HEK293T (cell line): ENCODE data around the gene CD276.
"Not testable (repeated sequence)": the region's sequence is repeated elsewhere in the genome, so short reads cannot be mapped to it uniquely, and the experiment has no call there.

ENCODE experiments used
- CTCF ChIA-PET: fragments of 350-600 bp; formaldehyde crosslinking; extraction: SDS; loops from one replicate; lab custom pipeline; 2021; ENCODE audit warnings: antibody characterized with exemption, inconsistent platforms; lab: Yijun Ruan, JAX
- POLR2A ChIA-PET: fragments of 350-600 bp; formaldehyde crosslinking; extraction: SDS; loops from one replicate; lab custom pipeline; 2020; ENCODE audit warnings: antibody characterized with exemption, inconsistent platforms; lab: Yijun Ruan, JAX
- DNase-seq: peaks from one replicate; pipeline ENCODE4 v3.0.0; 2012; ENCODE audit warnings: mixed read lengths; ENCODE audit errors: extremely low spot score
- ARNT ChIP-seq: fragments of 450-650 bp; IDR thresholded peaks from 2 replicates; pipeline ENCODE4 v1.6.1; 2017; ENCODE audit warnings: mild to moderate bottlenecking
- BHLHE40 ChIP-seq: fragments of 450-650 bp; IDR thresholded peaks from 2 replicates; pipeline ENCODE4 v1.6.1; 2016; ENCODE audit warnings: mild to moderate bottlenecking, moderate library complexity, borderline replicate concordance
- CTBP1 ChIP-seq: fragments of 450-650 bp; IDR thresholded peaks from 2 replicates; pipeline ENCODE4 v1.6.1; 2016; ENCODE audit warnings: borderline replicate concordance
- ELF4 ChIP-seq: fragments of 450-650 bp; IDR thresholded peaks from 2 replicates; pipeline ENCODE4 v1.6.1; 2017; ENCODE audit warnings: antibody characterized with exemption
- FOXA1 ChIP-seq: fragments of 450-650 bp; IDR thresholded peaks from 2 replicates; pipeline ENCODE4 v1.6.1; 2016; ENCODE audit warnings: mild to moderate bottlenecking
- FOXK2 ChIP-seq: fragments of 450-650 bp; IDR thresholded peaks from 2 replicates; pipeline ENCODE4 v1.6.1; 2016; ENCODE audit warnings: mild to moderate bottlenecking
- FOXM1 ChIP-seq: fragments of 450-650 bp; IDR thresholded peaks from 2 replicates; pipeline ENCODE4 v1.6.1; 2017; ENCODE audit warnings: mild to moderate bottlenecking, borderline replicate concordance
- HDGF ChIP-seq: fragments of 450-650 bp; IDR thresholded peaks from 2 replicates; pipeline ENCODE4 v1.6.1; 2017; ENCODE audit warnings: antibody characterized with exemption, borderline replicate concordance
- L3MBTL2 ChIP-seq: fragments of 450-650 bp; conservative IDR thresholded peaks from 2 replicates; pipeline ENCODE4 v1.6.1; 2016; ENCODE audit warnings: mild to moderate bottlenecking
- LEF1 ChIP-seq: fragments of 450-650 bp; IDR thresholded peaks from 2 replicates; pipeline ENCODE4 v1.6.1; 2017; ENCODE audit warnings: mild to moderate bottlenecking, borderline replicate concordance
- NFRKB ChIP-seq: fragments of 450-650 bp; IDR thresholded peaks from 2 replicates; pipeline ENCODE4 v1.6.1; 2016; ENCODE audit warnings: mild to moderate bottlenecking, moderate library complexity
- PKNOX1 ChIP-seq: fragments of 450-650 bp; IDR thresholded peaks from 2 replicates; pipeline ENCODE4 v1.6.1; 2016
- SP1 ChIP-seq: fragments of 450-650 bp; IDR thresholded peaks from 2 replicates; pipeline ENCODE4 v1.6.1; 2017
- SUZ12 ChIP-seq: fragments of 450-650 bp; IDR thresholded peaks from 2 replicates; pipeline ENCODE4 v1.6.1; 2016; ENCODE audit warnings: mild to moderate bottlenecking
- TARDBP ChIP-seq: fragments of 450-650 bp; IDR thresholded peaks from 2 replicates; pipeline ENCODE4 v1.6.1; 2016
- ZNF384 ChIP-seq: fragments of 450-650 bp; IDR thresholded peaks from 2 replicates; pipeline ENCODE4 v1.6.1; 2016

The CD276 gene

GRCh38 chr15:73683777-73684580, at the start of gene CD276:
TSS of gene CD276 (plus strand) at chr15:73684383. CDS start at chr15:73699640, 15,257 bp downstream.
- DNase-seq = peak; percentile 62
- CTCF ChIA-PET = interaction anchor here (0.8 to 1.7 kb wide), 5 partner anchors 12 to 47 kb away, joined by 3 to 7 read pairs (median 6); no protein-coding TSS in a partner anchor
- TF ChIP-seq L3MBTL2 (no peak), CTBP1 (no peak), TARDBP (no peak), FOXM1 (no peak), ARNT (no peak)
- POLR2A ChIA-PET = interaction anchor here (0.6 to 4.4 kb wide), 5 partner anchors 13 to 51 kb away, joined by 3 to 38 read pairs (median 3); partner anchors contain the start of gene NPTN

- no peak for TF ChIP-seq HDGF
- no peak for TF ChIP-seq ZNF384
- no peak for TF ChIP-seq SUZ12
- no peak for TF ChIP-seq NFRKB
- no peak for TF ChIP-seq CTBP1
- TF ChIP-seq LEF1 = no peak
- no peak for TF ChIP-seq SP1
- TF ChIP-seq L3MBTL2 = no peak
- no peak for TF ChIP-seq ARNT
- no peak for TF ChIP-seq PKNOX1
- no peak for TF ChIP-seq FOXM1
- no peak for TF ChIP-seq FOXK2
- no peak for TF ChIP-seq BHLHE40
- TF ChIP-seq ELF4 = no peak
- TF ChIP-seq FOXA1 = no peak
- TF ChIP-seq TARDBP = no peak
- DNase-seq = no peak
- ChIA-PET CTCF (interaction anchor here (1.5 to 5.0 kb wide), 10 partner anchors 9 to 139 kb away, joined by 3 to 87 read pairs (median 16); no protein-coding TSS in a partner anchor), POLR2A (no interaction called here)
Measured at GRCh38 chr15:73637527-73637926, 46.7 kb upstream of the CD276 start.

GRCh38 chr15:73639464-73639863, 44.7 kb upstream of the CD276 start:
- CTCF ChIA-PET = interaction anchor here (1.3 kb wide), 1 partner anchor 65 kb away, joined by 3 read pairs; no protein-coding TSS in a partner anchor
- POLR2A ChIA-PET = not testable (repeated sequence)

GRCh38 chr15:73647259-73648013, 36.7 kb upstream of the CD276 start:
- TF ChIP-seq LEF1 (no peak), L3MBTL2 (no peak), NFRKB (no peak)
- DNase-seq = no peak
- ChIA-PET POLR2A (interaction anchor here (1.1 kb wide), 1 partner anchor 13 kb away, joined by 3 read pairs; no protein-coding TSS in a partner anchor), CTCF (interaction anchor here (1.1 to 3.0 kb wide), 2 partner anchors 11 to 30 kb away, joined by 3 to 17 read pairs; no protein-coding TSS in a partner anchor)

More at GRCh38 chr15:73639464-73639863, 44.7 kb upstream of the CD276 start:
- not testable (repeated sequence) for DNase-seq

GRCh38 chr15:73648014-73648295, 36.2 kb upstream of the CD276 start:
- no peak for TF ChIP-seq L3MBTL2
- DNase-seq = no peak
- ChIA-PET CTCF (interaction anchor here (1.1 to 3.0 kb wide), 2 partner anchors 12 to 29 kb away, joined by 3 to 17 read pairs; no protein-coding TSS in a partner anchor), POLR2A (no interaction called here)

GRCh38 chr15:73650416-73651126, 33.6 kb upstream of the CD276 start:
- DNase-seq = no peak
- POLR2A ChIA-PET = no interaction called here
- CTCF ChIA-PET = interaction anchor here (1.2 to 2.5 kb wide), 3 partner anchors 14 to 49 kb away, joined by 3 to 9 read pairs (median 3); no protein-coding TSS in a partner anchor

More at GRCh38 chr15:73650416-73651126, 33.6 kb upstream of the CD276 start:
- TF ChIP-seq TARDBP (no peak), FOXA1 (no peak), L3MBTL2 (no peak), ARNT (no peak), NFRKB (no peak), HDGF (no peak), FOXM1 (no peak), FOXK2 (no peak), BHLHE40 (no peak), SP1 (no peak), LEF1 (no peak), PKNOX1 (no peak), ELF4 (no peak), ZNF384 (no peak)
